Chondrocyte (in vitro differentiated cells): Measurements from ENCODE around the gene ATP8B1. TPM values are rescaled to one million over a fixed set of nuclear protein-coding genes. Genes with fewer than 3 reads are reported as not detected.
A peak's percentile ranks its signal among the peaks of the same experiment; 100 is the strongest.

ENCODE experiments used
- DNase-seq: peaks from one replicate; pipeline ENCODE4 v3.0.0; 2021; ENCODE audit warnings: mixed read lengths, low spot score
- H3K27ac Mint-ChIP-seq: one replicate; pipeline ENCODE4 v1.8.0; 2021; ENCODE audit warnings: mild to moderate bottlenecking, moderate library complexity, mixed read lengths; ENCODE audit not compliant: unreplicated experiment
- H3K27me3 Mint-ChIP-seq: 2 replicates; pipeline ENCODE4 v1.8.0; 2021; ENCODE audit warnings: low read depth, mixed read lengths
- H3K36me3 Mint-ChIP-seq: 2 replicates; pipeline ENCODE4 v1.8.0; 2021; ENCODE audit warnings: low read depth, mixed read lengths
- H3K4me1 Mint-ChIP-seq: 2 replicates; pipeline ENCODE4 v1.8.0; 2021; ENCODE audit warnings: low read depth, mild to moderate bottlenecking, mixed read lengths
- H3K4me3 Mint-ChIP-seq: one replicate; pipeline ENCODE4 v1.8.0; 2021; ENCODE audit warnings: mild to moderate bottlenecking, moderate library complexity, mixed read lengths; ENCODE audit not compliant: unreplicated experiment
- H3K9me3 Mint-ChIP-seq: 2 replicates; pipeline ENCODE4 v1.8.0; 2021; ENCODE audit warnings: low read depth, mixed read lengths
- CTCF ChIP-seq: fragments of 200-600 bp; sonication (generic); IDR thresholded peaks from 2 replicates; pipeline ENCODE4 v1.5.0; 2021; ENCODE audit warnings: antibody characterized with exemption, mild to moderate bottlenecking, moderate library complexity
- total RNA-seq: library from RNA; stranded (reverse); gene quantifications from 3 replicates; pipeline ENCODE4 v1.2.1, GENCODE V29; 2021

ATP8B1 gene
- total RNA-seq, 1 donor from 2014 or later = 35.4 TPM

GRCh38 chr18:57764995-57765394 is 38.1 kb downstream of the ATP8B1 start:
- no peak for TF ChIP-seq CTCF
- DNase-seq = no peak
- Mint-ChIP-seq H3K4me1 (peaks cover 42% of the 10 kb centered on the region), H3K36me3 (peaks cover 10% of the 10 kb centered on the region), H3K9me3 (no peaks in the 10 kb centered on the region), H3K4me3 (no peak overlapping the region), H3K27me3 (no peaks in the 10 kb centered on the region), H3K27ac (peak overlapping the region; percentile 27)

GRCh38 chr18:57764087-57764486 is 39.0 kb downstream of the ATP8B1 start:
- H3K9me3 Mint-ChIP-seq = no peaks in the 10 kb centered on the region
- no peak overlapping the region for H3K27ac Mint-ChIP-seq
- DNase-seq = no peak
- no peak overlapping the region for H3K4me3 Mint-ChIP-seq
- no peaks in the 10 kb centered on the region for H3K27me3 Mint-ChIP-seq
- H3K36me3 Mint-ChIP-seq = peaks cover 13% of the 10 kb centered on the region
- peaks cover 36% of the 10 kb centered on the region for H3K4me1 Mint-ChIP-seq
- TF ChIP-seq CTCF = no peak

DNA sequence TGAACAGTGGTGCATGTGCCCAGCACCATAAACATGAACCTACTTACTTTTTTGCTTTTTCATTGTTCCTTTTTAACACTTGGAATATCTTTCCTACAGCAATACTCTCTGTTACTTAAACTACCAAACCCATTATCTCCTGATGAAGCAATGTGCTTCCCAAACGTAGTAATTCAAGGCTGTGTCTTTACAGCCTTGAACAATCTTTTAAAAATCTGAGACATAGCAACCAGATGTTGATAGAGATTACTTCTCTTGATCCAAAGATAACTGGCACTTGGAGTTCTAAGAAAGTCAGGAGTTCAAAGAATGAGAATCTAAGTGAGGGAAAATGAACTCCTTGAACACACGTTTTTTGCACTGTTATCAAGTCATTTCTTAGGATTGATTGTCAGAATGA is 40.4 kb downstream of the ATP8B1 start:
- Mint-ChIP-seq H3K27me3 (no peaks in the 10 kb centered on the region), H3K4me1 (peaks cover 24% of the 10 kb centered on the region), H3K4me3 (no peak overlapping the region), H3K36me3 (peaks cover 15% of the 10 kb centered on the region), H3K9me3 (no peaks in the 10 kb centered on the region), H3K27ac (no peak overlapping the region)
- no peak for DNase-seq
- no peak for TF ChIP-seq CTCF

- Mint-ChIP-seq H3K4me1 (peaks cover 18% of the 10 kb centered on the region), H3K27me3 (no peaks in the 10 kb centered on the region), H3K27ac (no peak overlapping the region), H3K36me3 (peaks cover 21% of the 10 kb centered on the region), H3K4me3 (no peak overlapping the region), H3K9me3 (no peaks in the 10 kb centered on the region)
- no peak for DNase-seq
- no peak for TF ChIP-seq CTCF
Measured at GRCh38 chr18:57759650-57760049, 43.5 kb downstream of the ATP8B1 start.

GRCh38 chr18:57755473-57756067 is 47.5 kb downstream of the ATP8B1 start:
- Mint-ChIP-seq H3K4me3 (no peak overlapping the region), H3K27ac (no peak overlapping the region), H3K27me3 (no peaks in the 10 kb centered on the region), H3K9me3 (no peaks in the 10 kb centered on the region), H3K4me1 (peaks cover 39% of the 10 kb centered on the region), H3K36me3 (peaks cover 21% of the 10 kb centered on the region)
- no peak for TF ChIP-seq CTCF
- no peak for DNase-seq
